ENCODE data around the gene NME2.
"Not testable (repeated sequence)": the region's sequence is repeated elsewhere in the genome, so short reads cannot be mapped to it uniquely, and the experiment has no call there.

NME2 gene

GRCh38 chr17:51153210-51154072 is 12.8 kb upstream of the NME2 start, which contains the start of gene NME1:
Gene NME1 (plus strand): TSS chr17:51153559. CDS start chr17:51155655, 2,096 bp downstream.
- peak; percentile 98 to 100 (median 100) for DNase-seq

- no peak for DNase-seq
Measured at GRCh38 chr17:51154176-51154575, 12.0 kb upstream of the NME2 start.

- no peak for DNase-seq
Measured at GRCh38 chr17:51155416-51155815, 10.8 kb upstream of the NME2 start.

- no peak for DNase-seq
Measured at GRCh38 chr17:51159604-51160003, 6.6 kb upstream of the NME2 start.

- no peak for DNase-seq
Measured at GRCh38 chr17:51161541-51161940, 4.7 kb upstream of the NME2 start.

GRCh38 chr17:51164911-51165679 is 1.1 kb upstream of the NME2 start:
- no peak for DNase-seq

GRCh38 chr17:51165680-51166197 is 472 bp upstream of the NME2 start:
- DNase-seq, result no peak

- DNase-seq, result peak; percentile 53 to 76 (median 63)
Measured at GRCh38 chr17:51166987-51167931, 1.0 kb downstream of the NME2 start.

GRCh38 chr17:51169340-51169739 is 3.1 kb downstream of the NME2 start:
- DNase-seq, result no peak

- no peak for DNase-seq
Measured at GRCh38 chr17:51170736-51171135, 4.5 kb downstream of the NME2 start.

GRCh38 chr17:51172030-51172429 is 5.8 kb downstream of the NME2 start:
- not testable (repeated sequence) for DNase-seq

GRCh38 chr17:51180486-51180885 is 14.3 kb downstream of the NME2 start:
- no peak for DNase-seq

- no peak for DNase-seq
Measured at GRCh38 chr17:51184124-51184523, 17.9 kb downstream of the NME2 start.

GRCh38 chr17:51185763-51186332 is 19.6 kb downstream of the NME2 start:
- DNase-seq, result no peak

GRCh38 chr17:51188271-51188833 is 22.1 kb downstream of the NME2 start:
- DNase-seq, result no peak

GRCh38 chr17:51189162-51189561 is 23.0 kb downstream of the NME2 start:
- DNase-seq, result no peak

- DNase-seq, result no peak
Measured at GRCh38 chr17:51189628-51190027, 23.4 kb downstream of the NME2 start.

GRCh38 chr17:51191895-51192294 is 25.7 kb downstream of the NME2 start:
- DNase-seq, result no peak

GRCh38 chr17:51197754-51198153 is 31.5 kb downstream of the NME2 start:
- DNase-seq, result no peak

- DNase-seq, result no peak
Measured at GRCh38 chr17:51200295-51200694, 34.1 kb downstream of the NME2 start.

GRCh38 chr17:51200846-51201245 is 34.6 kb downstream of the NME2 start:
- DNase-seq, result no peak

GRCh38 chr17:51203838-51204237 is 37.6 kb downstream of the NME2 start:
- DNase-seq, result no peak

All from suppressor macrophage treated with lipopolysaccharide for 1 hour (primary cell).